H1 (cell line): ENCODE measurements around the gene ZNF785.
"Not testable (repeated sequence)": the region's sequence is repeated elsewhere in the genome, so short reads cannot be mapped to it uniquely, and the experiment has no call there.

ENCODE experiments used
- BCL11A ChIP-seq, 2 experiments: IDR thresholded peaks; one replicate each; pipeline ENCODE4 v1.6.1; 2011; ENCODE audit warnings: low read depth in 2 of 2, low read length in 2 of 2, mild to moderate bottlenecking in 2 of 2
- CEBPB ChIP-seq: IDR thresholded peaks from 2 replicates; pipeline ENCODE4 v1.6.1; 2012; ENCODE audit warnings: low read depth, low read length
- EZH2 ChIP-seq: fragments of 200-600 bp; sonication (generic); IDR thresholded peaks from 2 replicates; pipeline ENCODE4 v1.7.1; 2012; ENCODE audit warnings: low read depth, mild to moderate bottlenecking, moderate library complexity, low read length, inconsistent platforms; ENCODE audit not compliant: severe bottlenecking
- FOSL1 ChIP-seq: IDR thresholded peaks from 2 replicates; pipeline ENCODE4 v1.6.1; 2011; ENCODE audit warnings: mild to moderate bottlenecking, low read depth, low read length, moderate library complexity; ENCODE audit not compliant: insufficient read depth
- GABPA ChIP-seq: IDR thresholded peaks from 2 replicates; pipeline ENCODE4 v1.6.1; 2011; ENCODE audit warnings: mild to moderate bottlenecking, low read length, moderate library complexity, borderline replicate concordance; ENCODE audit not compliant: insufficient read depth
- KDM1A ChIP-seq: fragments of 200-600, 300-600 bp; sonication (generic); IDR thresholded peaks from 2 replicates; pipeline ENCODE4 v1.7.1; 2016; ENCODE audit warnings: mild to moderate bottlenecking, low read length, borderline replicate concordance
- PHF8 ChIP-seq: fragments of 200-600 bp; sonication (generic); conservative IDR thresholded peaks from 2 replicates; pipeline ENCODE4 v1.7.1; 2012; ENCODE audit warnings: low read depth, mild to moderate bottlenecking, inconsistent platforms, low read length, moderate library complexity
- POLR2A ChIP-seq, 2 experiments: IDR thresholded peaks; 1 replicate in 1 of 2; 2 replicates in 1 of 2; pipeline ENCODE4 v1.6.1; 2011; ENCODE audit warnings: low read depth in 2 of 2, low read length in 2 of 2, mild to moderate bottlenecking in 2 of 2; ENCODE audit errors: control extremely low read depth in 1 of 2
- POLR2AphosphoS5 ChIP-seq: IDR thresholded peaks from 2 replicates; pipeline ENCODE4 v1.6.1; 2011; ENCODE audit warnings: low read depth, low read length
- SUZ12 ChIP-seq: fragments of 200-600 bp; sonication (generic); IDR thresholded peaks from 2 replicates; pipeline ENCODE4 v1.6.1; 2012; ENCODE audit warnings: mild to moderate bottlenecking, inconsistent platforms, low read length, moderate library complexity, mixed read lengths
- TAF1 ChIP-seq: IDR thresholded peaks from 2 replicates; pipeline ENCODE4 v1.6.1; 2011; ENCODE audit warnings: mild to moderate bottlenecking, low read depth, low read length
- TF ChIP-seq, protein P1 (sequence below), 3 experiments: IDR thresholded peaks; 1 replicate in 2 of 3; 2 replicates in 1 of 3; pipeline versions ENCODE4 v1.5.1 to v1.6.1; 2011; ENCODE audit warnings: low read length in 3 of 3, mild to moderate bottlenecking in 3 of 3, inconsistent platforms in 2 of 3, low read depth in 1 of 3, moderate library complexity in 1 of 3; ENCODE audit not compliant: insufficient read depth in 1 of 3; ENCODE audit errors: control extremely low read depth in 1 of 3
- TF ChIP-seq, protein P2 (sequence below): IDR thresholded peaks from 2 replicates; pipeline ENCODE4 v1.6.1; 2012; ENCODE audit warnings: inconsistent platforms
- TF ChIP-seq, protein P3 (sequence below): IDR thresholded peaks from 2 replicates; pipeline ENCODE4 v1.6.1; 2011; ENCODE audit warnings: low read length, improper control_type of control experiment

DNA sequence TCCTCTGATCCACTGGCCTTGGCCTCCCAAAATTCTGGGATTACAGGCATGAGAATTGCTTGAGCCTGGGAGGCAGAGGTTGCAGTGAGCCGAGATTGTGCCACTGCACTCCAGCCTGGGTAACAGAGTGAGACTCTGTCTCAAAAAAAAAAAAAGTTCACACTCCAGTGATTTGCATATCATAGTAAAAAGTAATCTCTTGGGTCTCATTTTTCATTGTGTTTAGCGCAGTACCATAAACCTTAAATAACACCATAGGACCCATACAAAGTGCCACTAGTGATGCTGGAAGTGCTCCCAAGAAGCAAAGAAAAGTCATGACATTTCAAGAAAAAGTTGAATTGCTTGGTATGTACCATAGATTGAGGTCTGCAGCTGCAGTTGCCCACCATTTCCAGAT is 4.1 kb upstream of the ZNF785 start:
- TF ChIP-seq PHF8; POLR2A (IDR thresholded peaks at IDR 0.05; ENCODE audit: control extremely low read depth in 1 of 2, low read depth in 2 of 2, low read length in 2 of 2); EZH2; KDM1A; POLR2AphosphoS5; GABPA; FOSL1; TAF1; SUZ12; CEBPB; BCL11A (IDR thresholded peaks at IDR 0.05; ENCODE audit: low read depth in 2 of 2, low read length in 2 of 2): not testable (repeated sequence)
- TF ChIP-seq, protein P1, sequence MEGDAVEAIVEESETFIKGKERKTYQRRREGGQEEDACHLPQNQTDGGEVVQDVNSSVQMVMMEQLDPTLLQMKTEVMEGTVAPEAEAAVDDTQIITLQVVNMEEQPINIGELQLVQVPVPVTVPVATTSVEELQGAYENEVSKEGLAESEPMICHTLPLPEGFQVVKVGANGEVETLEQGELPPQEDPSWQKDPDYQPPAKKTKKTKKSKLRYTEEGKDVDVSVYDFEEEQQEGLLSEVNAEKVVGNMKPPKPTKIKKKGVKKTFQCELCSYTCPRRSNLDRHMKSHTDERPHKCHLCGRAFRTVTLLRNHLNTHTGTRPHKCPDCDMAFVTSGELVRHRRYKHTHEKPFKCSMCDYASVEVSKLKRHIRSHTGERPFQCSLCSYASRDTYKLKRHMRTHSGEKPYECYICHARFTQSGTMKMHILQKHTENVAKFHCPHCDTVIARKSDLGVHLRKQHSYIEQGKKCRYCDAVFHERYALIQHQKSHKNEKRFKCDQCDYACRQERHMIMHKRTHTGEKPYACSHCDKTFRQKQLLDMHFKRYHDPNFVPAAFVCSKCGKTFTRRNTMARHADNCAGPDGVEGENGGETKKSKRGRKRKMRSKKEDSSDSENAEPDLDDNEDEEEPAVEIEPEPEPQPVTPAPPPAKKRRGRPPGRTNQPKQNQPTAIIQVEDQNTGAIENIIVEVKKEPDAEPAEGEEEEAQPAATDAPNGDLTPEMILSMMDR (IDR thresholded peaks at IDR 0.05; ENCODE audit: control extremely low read depth in 1 of 3, insufficient read depth in 1 of 3, low read depth in 1 of 3, low read length in 3 of 3) = not testable (repeated sequence)
- TF ChIP-seq, protein P2, sequence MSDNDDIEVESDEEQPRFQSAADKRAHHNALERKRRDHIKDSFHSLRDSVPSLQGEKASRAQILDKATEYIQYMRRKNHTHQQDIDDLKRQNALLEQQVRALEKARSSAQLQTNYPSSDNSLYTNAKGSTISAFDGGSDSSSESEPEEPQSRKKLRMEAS = not testable (repeated sequence)
- TF ChIP-seq, protein P3, sequence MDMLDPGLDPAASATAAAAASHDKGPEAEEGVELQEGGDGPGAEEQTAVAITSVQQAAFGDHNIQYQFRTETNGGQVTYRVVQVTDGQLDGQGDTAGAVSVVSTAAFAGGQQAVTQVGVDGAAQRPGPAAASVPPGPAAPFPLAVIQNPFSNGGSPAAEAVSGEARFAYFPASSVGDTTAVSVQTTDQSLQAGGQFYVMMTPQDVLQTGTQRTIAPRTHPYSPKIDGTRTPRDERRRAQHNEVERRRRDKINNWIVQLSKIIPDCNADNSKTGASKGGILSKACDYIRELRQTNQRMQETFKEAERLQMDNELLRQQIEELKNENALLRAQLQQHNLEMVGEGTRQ = not testable (repeated sequence)
